ENCODE measurements around the gene BCAP29. TPM values are rescaled to one million over a fixed set of nuclear protein-coding genes. Genes with fewer than 3 reads are reported as not detected.

BCAP29 gene
- total and polyA plus RNA-seq, 9 of the 15 experiments (the other 6 are each of a cell fraction or from before 2014, with no cell fraction given), result 63.4 to 137 (median 79.7) TPM

- TF ChIP-seq ZNF282 (CRISPR knock-in tag; IDR thresholded peaks at IDR 0.05), result no peak; the same call in 1 of the 2 replicates
- TF ChIP-seq MYNN (IDR thresholded peaks at IDR 0.05), result no peak
- no peak for TF ChIP-seq MYNN (CRISPR knock-in tag; IDR thresholded peaks at IDR 0.05)
- peak; percentile 46 for TF ChIP-seq DACH1 (IDR thresholded peaks at IDR 0.05; ENCODE audit: partially characterized antibody)
- peak; percentile 24; the same call in 1 of the 2 replicates for TF ChIP-seq FOXP4 (CRISPR knock-in tag; IDR thresholded peaks at IDR 0.05; ENCODE audit: borderline replicate concordance)
- no peak; a peak in 1 of 4 replicates for TF ChIP-seq TEAD1 (CRISPR knock-in tag; IDR thresholded peaks at IDR 0.05)
- TF ChIP-seq DDX20 (tag; IDR thresholded peaks at IDR 0.05; ENCODE audit: low read depth), result 0 out of 2 replicates have a peak, but pooled peaks have one; percentile 27
- TF ChIP-seq CLOCK (CRISPR knock-in tag; IDR thresholded peaks at IDR 0.05; ENCODE audit: borderline replicate concordance), result no peak
- TF ChIP-seq CBX3 (IDR thresholded peaks at IDR 0.05; ENCODE audit: borderline replicate concordance in 1 of 2, low read length in 2 of 2), result peak in 1 of 2 experiments; percentile 2; a peak in 1 of 3 replicates
- TF ChIP-seq PYGO2 (tag; IDR thresholded peaks at IDR 0.05), result no peak
- peak; percentile 97 for TF ChIP-seq ARID4B (CRISPR knock-in tag; IDR thresholded peaks at IDR 0.05)
- peak; percentile 68 to 97; a peak in 3 of 4 replicates for TF ChIP-seq FOXK2 (conservative IDR thresholded peaks at IDR 0.05 in 1 of 2, IDR thresholded peaks at IDR 0.05 in 1 of 2; ENCODE audit: low read depth in 2 of 2)
- no peak for TF ChIP-seq ZNF274 (IDR thresholded peaks at IDR 0.05; ENCODE audit: borderline replicate concordance, low read depth, low read length)
- peak; percentile 39 for TF ChIP-seq SETDB1 (IDR thresholded peaks at IDR 0.05; ENCODE audit: low read length)
- peak; percentile 58; the same call in 1 of the 2 replicates for TF ChIP-seq NR4A1 (CRISPR knock-in tag; IDR thresholded peaks at IDR 0.05)
- 0 out of 2 replicates have a peak, but pooled peaks have one; percentile 16 for TF ChIP-seq NR4A1 (tag; IDR thresholded peaks at IDR 0.05)
- TF ChIP-seq SRSF7 (optimal IDR thresholded peaks at IDR 0.05; ENCODE audit: low read depth, low read length), result no peak
Measured at GRCh38 chr7:107563775-107564552, 16.1 kb upstream of the BCAP29 start, which contains the start of the genes COG5 and DUS4L (continued).
